NCI-H345 treated with DMSO at 0.1 percent for 48 hours (cell line): ENCODE results near the gene SPTBN1.

Experiments used
- DNase-seq: peaks from one replicate; lab custom pipeline; 2025; ENCODE audit not compliant: unreplicated experiment; lab: John Stamatoyannopoulos, UW

SPTBN1 gene

GRCh38 chr2:54646170-54646927 is 190.2 kb downstream of the SPTBN1 start:
- no peak for DNase-seq

- no peak for DNase-seq
These were observed 192.1 kb downstream of the SPTBN1 start for GRCh38 chr2:54648256-54648655.

GRCh38 chr2:54649191-54649590 is 193.1 kb downstream of the SPTBN1 start:
- DNase-seq = no peak

- no peak for DNase-seq
These were observed 193.5 kb downstream of the SPTBN1 start for GRCh38 chr2:54649633-54650032.

- DNase-seq = no peak
These were observed 194.5 kb downstream of the SPTBN1 start for GRCh38 chr2:54650612-54651011.

- no peak for DNase-seq
These were observed 195.2 kb downstream of the SPTBN1 start for GRCh38 chr2:54651291-54651690.

GRCh38 chr2:54652540-54652939 is 196.4 kb downstream of the SPTBN1 start:
- DNase-seq = no peak

GRCh38 chr2:54653572-54654204 is 197.6 kb downstream of the SPTBN1 start:
- DNase-seq = no peak

GRCh38 chr2:54655046-54655809 is 199.1 kb downstream of the SPTBN1 start:
- DNase-seq = no peak

- no peak for DNase-seq
These were observed 200.7 kb downstream of the SPTBN1 start for GRCh38 chr2:54656863-54657262.

GRCh38 chr2:54657664-54658083 is 201.5 kb downstream of the SPTBN1 start:
- DNase-seq = no peak

GRCh38 chr2:54658564-54659071 is 202.5 kb downstream of the SPTBN1 start:
- no peak for DNase-seq

GRCh38 chr2:54659527-54659926 is 203.4 kb downstream of the SPTBN1 start:
- no peak for DNase-seq

- no peak for DNase-seq
These were observed 204.6 kb downstream of the SPTBN1 start for GRCh38 chr2:54660752-54661151.

GRCh38 chr2:54663424-54664030 is 207.4 kb downstream of the SPTBN1 start:
- no peak for DNase-seq

GRCh38 chr2:54664238-54664786 is 208.2 kb downstream of the SPTBN1 start:
- no peak for DNase-seq

GRCh38 chr2:54665436-54665856 is 209.3 kb downstream of the SPTBN1 start:
- no peak for DNase-seq

- no peak for DNase-seq
These were observed 210.1 kb downstream of the SPTBN1 start for GRCh38 chr2:54666131-54666633.

- DNase-seq = no peak
These were observed 210.6 kb downstream of the SPTBN1 start for GRCh38 chr2:54666634-54667265.

- DNase-seq = no peak
These were observed 211.1 kb downstream of the SPTBN1 start for GRCh38 chr2:54667266-54667639.
